KBM-7 (cell line): ENCODE results near the gene CHKA.

Source experiments
- DNase-seq: peaks from one replicate; pipeline ENCODE4 v3.0.0-alpha.2; 2015
- in situ Hi-C: fragments of 300-500 bp; cut with MboI; formaldehyde crosslinking; loops from 2 replicates; pipeline ENCODE4 v1.14.3; 2020; ENCODE audit warnings: low sequenced_read_pairs, low pct_unique_long_range_greater_than_20kb, mixed read lengths

CHKA gene

DNA sequence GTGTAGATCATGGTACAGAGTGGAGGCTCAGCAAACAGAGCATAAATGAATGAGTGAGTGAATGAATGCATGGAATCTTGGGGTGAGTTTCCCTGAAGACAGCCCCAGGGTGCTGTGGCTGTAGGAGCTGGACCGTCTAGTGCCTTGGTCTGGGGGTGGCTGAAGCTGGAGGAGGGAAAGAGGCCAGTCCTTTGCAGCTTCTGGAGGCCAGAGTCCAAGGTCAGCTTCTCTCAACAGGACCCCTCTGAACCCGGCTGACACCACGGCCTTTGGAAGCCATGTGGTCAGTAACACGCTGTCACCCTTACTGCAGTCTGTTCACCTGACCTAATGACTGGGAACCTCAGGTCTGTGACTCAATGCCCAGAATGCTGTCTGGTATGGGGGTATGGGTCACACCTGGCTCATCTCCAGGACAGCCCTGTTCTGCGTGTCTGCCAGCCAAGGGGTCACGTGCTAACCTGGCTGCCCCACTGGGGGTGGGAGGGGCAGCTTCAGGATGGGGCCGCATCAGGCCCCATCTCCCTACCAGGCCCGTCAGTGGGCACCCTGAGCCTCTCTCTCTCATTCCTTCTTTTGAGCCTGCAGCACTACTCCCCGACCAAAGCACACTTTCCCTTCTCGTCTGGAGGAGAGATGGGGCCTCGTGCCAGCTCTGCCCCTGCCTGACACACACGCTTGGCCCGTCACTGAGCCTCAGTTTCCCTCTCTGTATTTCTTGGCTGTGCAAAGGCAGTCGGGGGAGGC, 24.1 kb upstream of the CHKA start:
- in situ Hi-C loops, result no loop called here

GRCh38 chr11:68143310-68143689, 22.1 kb upstream of the CHKA start:
- no peak for DNase-seq
- in situ Hi-C loops, result no loop called here

More for the DNA sequence above, 24.1 kb upstream of the CHKA start:
- DNase-seq, result no peak

GRCh38 chr11:68142441-68143309, 21.5 kb upstream of the CHKA start:
- DNase-seq, result no peak
- in situ Hi-C loops, result no loop called here

DNA sequence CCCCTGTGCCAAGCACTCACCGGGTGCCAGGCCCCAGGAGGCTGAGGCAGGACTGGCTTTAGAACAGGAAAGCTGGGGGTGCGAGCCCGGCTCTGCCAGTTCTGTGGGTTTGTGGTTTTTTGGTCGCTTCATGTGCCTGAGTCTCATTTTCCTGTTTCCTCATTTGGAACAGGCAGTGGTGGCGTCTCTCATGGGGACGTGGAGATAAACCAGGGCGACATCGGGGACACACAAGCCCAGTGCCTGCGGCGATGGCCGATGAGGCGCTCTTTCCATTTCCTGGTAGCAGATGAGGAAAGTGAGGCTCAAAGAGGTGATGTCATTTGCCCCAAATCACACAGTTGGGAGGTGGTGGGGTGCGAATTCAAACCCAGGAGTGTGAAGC, 20.8 kb upstream of the CHKA start:
- in situ Hi-C loops, result no loop called here
- peak; percentile 87 for DNase-seq

GRCh38 chr11:68141246-68142027, 20.2 kb upstream of the CHKA start:
- in situ Hi-C loops, result no loop called here

DNA sequence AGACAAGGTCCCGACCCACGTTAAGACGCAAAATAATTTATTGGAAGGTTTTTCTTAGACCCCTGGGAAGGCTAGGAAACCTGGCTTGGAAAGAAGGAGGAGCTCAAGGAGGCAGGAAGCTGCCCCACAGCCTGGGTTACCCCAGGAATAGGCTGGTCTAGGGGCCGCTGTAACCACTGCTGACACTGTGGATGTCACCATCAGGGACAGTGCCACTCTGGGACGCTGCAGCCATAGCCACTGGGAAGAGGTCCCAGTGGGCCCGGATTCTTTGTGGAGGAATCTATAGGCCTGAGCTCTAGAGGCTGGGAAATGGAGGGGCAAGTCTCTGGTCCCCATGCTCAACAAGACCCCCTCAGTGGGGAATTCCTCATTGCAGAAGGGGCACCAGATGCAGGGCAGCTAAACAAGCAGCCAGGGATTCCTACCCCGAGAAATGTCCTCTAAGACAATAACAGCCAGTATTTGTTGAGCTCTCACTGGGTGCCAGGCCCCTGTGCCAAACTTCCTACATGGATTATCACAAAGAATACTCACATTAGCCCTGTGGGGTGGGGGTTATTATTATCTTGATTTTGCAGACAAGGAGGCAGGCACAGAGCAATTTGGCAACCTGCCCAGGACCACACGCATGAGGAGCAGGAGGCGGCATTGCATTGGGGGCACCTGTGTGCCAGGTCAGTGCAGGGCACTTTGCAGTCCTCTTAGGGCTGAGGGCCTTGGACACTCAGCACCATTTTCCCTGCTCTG, 19.5 kb upstream of the CHKA start:
- DNase-seq, result no peak
- in situ Hi-C loops, result no loop called here

More at GRCh38 chr11:68141246-68142027, 20.2 kb upstream of the CHKA start:
- DNase-seq, result no peak

DNA sequence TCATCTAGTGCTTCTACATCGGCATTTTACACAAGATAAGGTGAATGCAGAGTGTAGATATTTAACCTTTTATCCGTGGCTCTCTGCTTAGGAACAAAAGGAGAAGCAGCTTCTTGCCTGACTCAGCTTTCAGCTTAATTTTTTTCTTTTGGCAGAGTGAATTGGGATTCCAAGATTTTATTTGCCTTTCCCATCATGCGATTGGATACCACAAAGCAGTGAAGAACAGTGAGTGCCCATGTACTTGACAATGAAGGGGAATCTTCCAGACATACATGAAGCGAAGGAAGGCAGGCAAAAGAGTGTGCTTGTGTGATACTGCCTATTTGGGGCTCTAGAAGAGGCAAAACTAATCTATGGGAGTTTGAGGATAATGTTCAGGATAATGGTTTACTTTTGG, 17.0 kb upstream of the CHKA start:
- in situ Hi-C loops, result no loop called here
- DNase-seq, result no peak

DNA sequence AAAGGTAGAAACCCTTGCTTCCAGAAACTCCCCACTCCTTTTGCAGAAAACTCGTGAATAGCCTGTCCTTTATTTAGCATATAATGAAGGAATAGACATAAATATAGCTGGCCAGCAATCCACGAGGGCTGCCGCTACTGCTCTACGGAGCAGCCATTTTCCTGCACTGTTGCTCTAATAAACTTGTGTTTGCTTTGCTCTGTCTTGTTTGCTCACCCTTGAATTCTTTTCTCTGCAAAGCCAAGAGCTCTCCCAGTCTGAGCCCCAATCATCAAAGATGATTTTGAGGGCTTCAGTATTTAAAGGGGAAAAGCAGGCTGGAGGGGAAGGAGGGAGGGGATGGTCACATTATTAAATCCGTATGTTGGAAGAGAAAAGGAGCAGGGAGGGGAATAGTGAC, 16.6 kb upstream of the CHKA start:
- in situ Hi-C loops, result no loop called here
- DNase-seq, result no peak

DNA sequence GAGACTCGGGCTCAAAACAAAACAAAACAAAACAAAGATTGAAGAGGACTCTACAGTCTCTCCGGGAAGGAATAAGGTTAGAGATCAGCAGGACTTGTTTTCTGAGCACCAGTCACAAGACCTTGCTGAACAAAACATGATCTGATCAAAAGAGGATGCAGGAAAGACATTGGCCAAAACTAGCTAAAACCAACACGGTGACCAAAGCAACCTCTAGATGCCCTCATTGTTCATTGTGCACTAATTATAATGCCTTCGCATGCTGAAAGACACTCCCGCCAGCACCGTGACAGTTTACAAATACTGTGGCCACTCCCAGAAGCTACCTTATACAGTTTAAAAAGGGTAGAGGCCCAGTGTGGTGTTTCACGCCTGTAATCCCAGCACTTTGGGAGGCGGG, 15.7 kb upstream of the CHKA start:
- in situ Hi-C loops, result no loop called here
- DNase-seq, result no peak

DNA sequence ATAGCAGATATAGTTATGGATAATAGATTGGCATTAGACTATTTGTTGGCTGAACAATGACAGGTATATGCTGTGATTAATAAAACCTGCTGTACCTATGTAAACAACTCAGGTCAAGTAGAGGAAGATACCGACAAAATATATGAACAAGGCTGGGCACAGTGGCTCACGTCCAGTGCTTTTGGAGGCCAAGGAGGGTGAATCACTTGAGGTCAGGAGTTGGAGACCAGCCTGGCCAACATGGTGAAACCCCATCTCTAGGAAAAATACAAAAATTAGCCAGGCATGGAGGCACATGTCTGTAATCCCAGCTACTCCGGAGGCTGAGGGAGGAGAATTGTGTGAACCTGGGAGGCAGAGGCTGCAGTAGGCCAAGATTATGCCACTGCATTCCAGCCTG, 14.0 kb upstream of the CHKA start:
- DNase-seq, result no peak
- in situ Hi-C loops, result no loop called here

DNA sequence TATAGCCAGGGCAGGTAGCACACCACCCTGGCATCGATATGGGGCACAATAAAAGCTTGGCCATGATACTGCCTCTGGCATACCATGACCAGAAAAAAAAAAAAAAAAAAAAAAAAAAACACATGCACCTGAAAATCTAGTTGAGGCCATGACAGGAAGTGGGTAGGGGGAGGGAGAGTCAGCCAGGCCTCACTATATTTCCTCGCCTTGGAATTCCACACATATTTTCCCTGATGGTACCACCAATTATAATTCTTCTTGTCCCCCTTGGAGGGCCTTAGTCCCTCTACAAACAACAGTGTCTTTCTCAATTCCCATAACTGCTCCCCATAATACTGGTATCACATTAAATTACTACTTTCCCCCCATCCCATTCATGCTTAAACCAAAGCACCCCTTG, 12.6 kb upstream of the CHKA start:
- no peak for DNase-seq
- in situ Hi-C loops, result no loop called here

GRCh38 chr11:68130121-68130520, 8.9 kb upstream of the CHKA start:
- no peak for DNase-seq
- in situ Hi-C loops, result no loop called here

DNA sequence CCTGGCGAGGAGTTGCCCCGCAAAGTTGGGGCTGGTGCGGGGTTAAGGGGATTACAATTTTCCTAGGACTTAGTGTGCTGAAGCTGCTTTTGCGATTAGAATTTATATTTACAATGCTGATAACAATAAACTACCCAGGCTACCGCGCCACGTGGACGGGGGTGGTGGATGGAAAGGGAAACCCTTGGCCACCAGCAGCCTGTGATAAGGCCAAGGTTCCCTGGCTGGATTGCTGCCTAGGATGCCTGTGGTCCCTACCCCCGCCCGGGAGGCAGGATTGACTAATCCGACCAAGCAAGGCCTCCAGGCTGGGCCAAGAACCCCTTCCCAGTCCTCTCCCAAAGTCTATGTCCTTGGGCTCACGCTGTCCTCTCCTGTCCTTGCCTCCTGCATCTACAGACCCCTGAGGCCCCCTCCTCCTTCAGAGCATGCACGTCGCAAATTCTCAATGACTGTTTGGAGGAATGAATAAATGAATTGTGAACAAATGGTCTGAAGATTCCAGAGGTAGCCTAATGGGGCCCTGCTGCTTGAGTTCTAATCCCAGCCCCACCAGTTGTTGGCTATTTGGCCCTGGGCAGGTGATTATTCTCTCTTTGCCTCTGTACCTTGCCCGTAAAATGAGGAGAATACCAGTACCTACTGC, 7.6 kb upstream of the CHKA start:
- in situ Hi-C loops, result no loop called here
- DNase-seq, result no peak

GRCh38 chr11:68127714-68128681, 6.8 kb upstream of the CHKA start:
- no peak for DNase-seq
- in situ Hi-C loops, result no loop called here

GRCh38 chr11:68125164-68125563, 4.0 kb upstream of the CHKA start:
- in situ Hi-C loops, result no loop called here
- no peak for DNase-seq

- in situ Hi-C loops, result no loop called here
- no peak for DNase-seq
Measured at GRCh38 chr11:68122936-68123539, 1.9 kb upstream of the CHKA start.
